ENCODE data around the gene NDUFB3.
"Not testable (repeated sequence)": the region's sequence is repeated elsewhere in the genome, so short reads cannot be mapped to it uniquely, and the experiment has no call there.

NDUFB3 gene

GRCh38 chr2:201059961-201060755 is 11.6 kb upstream of the NDUFB3 start:
- no peak for TF ChIP-seq CTCF (IDR thresholded peaks at IDR 0.05; ENCODE audit: insufficient read depth, low read length, poor library complexity, severe bottlenecking)
- DNase-seq (ENCODE audit: extremely low read depth, insufficient read length) = no peak
- no peaks in the 10 kb centered on the region for H3K36me3 ChIP-seq (ENCODE audit: control insufficient read depth, insufficient read depth, low read length)
- H3K27me3 ChIP-seq (replicated peaks; ENCODE audit: control insufficient read depth, insufficient read depth, low read length) = no peaks in the 10 kb centered on the region
- H3K4me3 ChIP-seq (replicated peaks; ENCODE audit: low read depth, low read length) = no peak overlapping the region

GRCh38 chr2:201063516-201063915 is 8.3 kb upstream of the NDUFB3 start:
- DNase-seq (ENCODE audit: extremely low read depth, insufficient read length); H3K27me3 ChIP-seq (replicated peaks; ENCODE audit: control insufficient read depth, insufficient read depth, low read length); H3K4me3 ChIP-seq (replicated peaks; ENCODE audit: low read depth, low read length); H3K36me3 ChIP-seq (ENCODE audit: control insufficient read depth, insufficient read depth, low read length): not testable (repeated sequence)

GRCh38 chr2:201064797-201065329 is 6.9 kb upstream of the NDUFB3 start:
- TF ChIP-seq CTCF (IDR thresholded peaks at IDR 0.05; ENCODE audit: insufficient read depth, low read length, poor library complexity, severe bottlenecking) = no peak
- H3K36me3 ChIP-seq (ENCODE audit: control insufficient read depth, insufficient read depth, low read length) = no peaks in the 10 kb centered on the region; the same call in none of the 2 replicates
- H3K4me3 ChIP-seq (replicated peaks; ENCODE audit: low read depth, low read length) = no peak overlapping the region
- no peak for DNase-seq (ENCODE audit: extremely low read depth, insufficient read length)
- no peaks in the 10 kb centered on the region for H3K27me3 ChIP-seq (replicated peaks; ENCODE audit: control insufficient read depth, insufficient read depth, low read length)

DNA sequence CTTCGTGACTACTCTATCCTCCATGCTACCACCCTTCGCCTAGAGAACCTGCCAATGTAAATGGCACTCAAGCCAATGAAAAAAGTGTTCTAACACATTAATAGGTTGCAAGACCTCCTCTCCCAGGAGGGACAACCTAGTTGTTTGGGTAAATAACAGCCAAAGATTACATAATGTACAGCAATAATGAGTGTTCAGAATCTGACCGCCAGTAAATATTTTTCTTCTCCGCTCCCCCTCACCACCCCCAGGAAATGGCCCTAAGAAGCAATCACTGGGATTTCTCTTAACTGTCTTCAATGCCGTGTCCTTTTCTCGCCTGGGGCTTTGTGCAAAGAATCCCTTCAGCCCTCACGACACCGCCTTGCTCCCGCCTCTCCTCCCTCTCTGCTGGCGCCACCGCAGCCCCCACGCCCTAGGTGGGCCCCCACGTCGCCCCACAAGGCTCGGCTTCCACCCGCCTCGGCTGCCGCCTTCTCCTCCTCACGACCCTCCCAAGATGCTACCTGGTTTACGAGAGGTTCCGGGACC is 788 bp upstream of the NDUFB3 start:
- TF ChIP-seq CTCF (IDR thresholded peaks at IDR 0.05; ENCODE audit: insufficient read depth, low read length, poor library complexity, severe bottlenecking) = no peak
- no peaks in the 10 kb centered on the region; the same call in none of the 2 replicates for H3K36me3 ChIP-seq (ENCODE audit: control insufficient read depth, insufficient read depth, low read length)
- H3K27me3 ChIP-seq (replicated peaks; ENCODE audit: control insufficient read depth, insufficient read depth, low read length) = no peaks in the 10 kb centered on the region
- peak overlapping the region; percentile 95 for H3K4me3 ChIP-seq (replicated peaks; ENCODE audit: low read depth, low read length)
- no peak for DNase-seq (ENCODE audit: extremely low read depth, insufficient read length)

DNA sequence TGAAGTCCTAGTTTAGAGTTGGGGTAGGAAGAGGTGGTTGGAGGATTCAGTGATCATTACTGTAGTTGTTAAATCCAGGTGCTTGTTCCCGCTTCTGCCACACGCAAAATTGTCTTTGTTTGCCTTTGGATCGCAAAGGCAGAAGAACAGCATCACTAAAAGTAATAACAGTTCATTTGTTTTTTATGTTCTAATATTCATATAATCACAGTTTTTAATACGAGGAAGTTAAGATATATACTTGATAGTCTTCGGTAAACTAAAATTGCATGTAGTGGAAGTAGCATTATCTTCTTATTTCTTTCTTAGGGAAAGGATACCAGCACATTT is 365 bp downstream of the NDUFB3 start:
- TF ChIP-seq CTCF (IDR thresholded peaks at IDR 0.05; ENCODE audit: insufficient read depth, low read length, poor library complexity, severe bottlenecking) = no peak
- DNase-seq (ENCODE audit: extremely low read depth, insufficient read length) = no peak
- no peaks in the 10 kb centered on the region for H3K27me3 ChIP-seq (replicated peaks; ENCODE audit: control insufficient read depth, insufficient read depth, low read length)
- peak overlapping the region; percentile 95 for H3K4me3 ChIP-seq (replicated peaks; ENCODE audit: low read depth, low read length)
- H3K36me3 ChIP-seq (ENCODE audit: control insufficient read depth, insufficient read depth, low read length) = no peaks in the 10 kb centered on the region

- DNase-seq (ENCODE audit: extremely low read depth, insufficient read length) = no peak
- no peak for TF ChIP-seq CTCF (IDR thresholded peaks at IDR 0.05; ENCODE audit: insufficient read depth, low read length, poor library complexity, severe bottlenecking)
- Histone ChIP-seq H3K36me3 (ENCODE audit: control insufficient read depth, insufficient read depth, low read length) (no peaks in the 10 kb centered on the region), H3K4me3 (replicated peaks; ENCODE audit: low read depth, low read length) (peak overlapping the region; percentile 95), H3K27me3 (replicated peaks; ENCODE audit: control insufficient read depth, insufficient read depth, low read length) (no peaks in the 10 kb centered on the region)
Measured at GRCh38 chr2:201073071-201073470, 1.3 kb downstream of the NDUFB3 start.
